HG02759 (cell line): ENCODE measurements around the gene KANK2.
"Not testable (repeated sequence)": the region's sequence is repeated elsewhere in the genome, so short reads cannot be mapped to it uniquely, and the experiment has no call there.

Experiments
- ATAC-seq: cut with Tn5 transposase; IDR thresholded peaks from one replicate; pipeline ENCODE4 v1.9.1; 2021; ENCODE audit warnings: mild to moderate bottlenecking, moderate library complexity; ENCODE audit not compliant: unreplicated experiment

The KANK2 gene

GRCh38 chr19:11198769-11199424, 1.6 kb upstream of the KANK2 start:
- no peak for ATAC-seq

GRCh38 chr19:11198175-11198534, 810 bp upstream of the KANK2 start:
- ATAC-seq, result no peak

- no peak for ATAC-seq
These were observed 698 bp downstream of the KANK2 start for GRCh38 chr19:11196406-11197287.

- no peak for ATAC-seq
These were observed 1.7 kb downstream of the KANK2 start for GRCh38 chr19:11195681-11196080.

GRCh38 chr19:11194656-11195558, 2.4 kb downstream of the KANK2 start:
- ATAC-seq, result no peak

- no peak for ATAC-seq
These were observed 3.2 kb downstream of the KANK2 start for GRCh38 chr19:11194173-11194572.

- ATAC-seq, result no peak
These were observed 4.1 kb downstream of the KANK2 start for GRCh38 chr19:11192957-11193939.

GRCh38 chr19:11191934-11192333, 5.4 kb downstream of the KANK2 start:
- ATAC-seq, result no peak

GRCh38 chr19:11191273-11191755, 6.0 kb downstream of the KANK2 start:
- ATAC-seq, result no peak

- ATAC-seq, result no peak
These were observed 6.8 kb downstream of the KANK2 start for GRCh38 chr19:11190501-11190900.

GRCh38 chr19:11187441-11187840, 9.9 kb downstream of the KANK2 start:
- no peak for ATAC-seq

- no peak for ATAC-seq
These were observed 14.4 kb downstream of the KANK2 start for GRCh38 chr19:11182994-11183393.

- ATAC-seq, result no peak
These were observed 15.9 kb downstream of the KANK2 start for GRCh38 chr19:11181488-11181887.

GRCh38 chr19:11180975-11181374, 16.4 kb downstream of the KANK2 start:
- ATAC-seq, result not testable (repeated sequence)

- ATAC-seq, result no peak
These were observed 17.0 kb downstream of the KANK2 start for GRCh38 chr19:11180346-11180745.

- ATAC-seq, result no peak
These were observed 17.5 kb downstream of the KANK2 start for GRCh38 chr19:11179716-11180297.

GRCh38 chr19:11179145-11179465, 18.2 kb downstream of the KANK2 start:
- not testable (repeated sequence) for ATAC-seq

GRCh38 chr19:11177592-11177991, 19.8 kb downstream of the KANK2 start:
- ATAC-seq, result no peak

- ATAC-seq, result no peak
These were observed 20.7 kb downstream of the KANK2 start for GRCh38 chr19:11176466-11177193.
